Tibial nerve (tissue), 4 donors: Measurements from ENCODE around the gene SDK1. TPM values are rescaled to one million over a fixed set of nuclear protein-coding genes. Genes with fewer than 3 reads are reported as not detected.

Experiments
- DNase-seq, 2 donors: peaks; one replicate each; pipeline ENCODE4 v3.0.0-alpha.2; 2019; ENCODE audit warnings: low spot score in 2 of 2
- H3K27ac ChIP-seq, 4 donors: fragments of 200-600 bp; sonication (generic) in 3 of 4; one replicate each; pipeline ENCODE4 v1.5.1; 2017 to 2019; ENCODE audit warnings: mild to moderate bottlenecking in 1 of 4
- H3K27me3 ChIP-seq, 2 donors: fragments of 200-600 bp; sonication (generic) in 1 of 2; one replicate each; pipeline versions ENCODE4 v1.5.1 to v1.6.0; 2017 to 2019
- H3K36me3 ChIP-seq, 3 donors: fragments of 200-600 bp; sonication (generic); one replicate each; pipeline ENCODE4 v1.5.1; 2018 to 2019
- H3K4me1 ChIP-seq, 4 donors: fragments of 200-600 bp; sonication (generic) in 3 of 4; one replicate each; pipeline ENCODE4 v1.5.1; 2017 to 2019
- H3K4me3 ChIP-seq, 4 donors: fragments of 200-600 bp; sonication (generic) in 3 of 4; one replicate each; pipeline ENCODE4 v1.5.1; 2017 to 2019; ENCODE audit warnings: mild to moderate bottlenecking in 1 of 4, moderate library complexity in 1 of 4
- H3K9me3 ChIP-seq, 4 donors: fragments of 200-600 bp; sonication (generic) in 3 of 4; one replicate each; pipeline ENCODE4 v1.5.1; 2017 to 2019
- CTCF ChIP-seq, 5 experiments: fragments of 200-600 bp in 3 of 5; fragments of 450-650 bp in 2 of 5; sonication (generic) in 3 of 5; IDR thresholded peaks; one replicate each; pipeline ENCODE4 v1.5.1; 2016 to 2019; ENCODE audit warnings: antibody characterized with exemption in 5 of 5, mild to moderate bottlenecking in 3 of 5, moderate library complexity in 2 of 5
- EP300 ChIP-seq, 2 donors: sonication (generic); formaldehyde crosslinking; IDR thresholded peaks; one replicate each; pipeline ENCODE4 v1.6.1; 2017; ENCODE audit warnings: antibody characterized with exemption in 2 of 2, mild to moderate bottlenecking in 1 of 2
- POLR2A ChIP-seq, 2 donors: fragments of 450-650 bp; IDR thresholded peaks; one replicate each; pipeline ENCODE4 v1.6.1; 2017; ENCODE audit warnings: antibody characterized with exemption in 2 of 2, mild to moderate bottlenecking in 2 of 2, moderate library complexity in 2 of 2
- whole genome bisulfite sequencing, 2 donors: methylation state at CpG; one replicate each; pipeline ENCODE4 v1.1.5; 2018; 5-methylcytosine and 5-hydroxymethylcytosine counted together
- total RNA-seq, 4 donors: library from RNA; depleted of rRNA; stranded (reverse); fragments of >200 nt; gene quantifications; one replicate each; pipeline ENCODE4 v1.1.0, GENCODE V29; 2016

SDK1 gene
- total RNA-seq, 4 donors from 2014 or later: 8.2 to 16.2 (median 12.9) TPM

GRCh38 chr7:3463696-3464095 lies 162.6 kb downstream of the SDK1 start:
- H3K36me3 ChIP-seq: no peaks in the 10 kb centered on the region
- H3K4me1 ChIP-seq: no peaks in the 10 kb centered on the region
- H3K4me3 ChIP-seq: no peak overlapping the region
- no peaks in the 10 kb centered on the region for H3K27me3 ChIP-seq
- no peaks in the 10 kb centered on the region for H3K9me3 ChIP-seq
- no peak for DNase-seq
- H3K27ac ChIP-seq: no peak overlapping the region
- TF ChIP-seq CTCF (IDR thresholded peaks at IDR 0.05) (no peak), POLR2A (IDR thresholded peaks at IDR 0.05) (no peak), EP300 (IDR thresholded peaks at IDR 0.05) (no peak)
- WGBS, 2 donors: 17 to 24% methylated on average over 1 of the region's 1 CpG

DNA sequence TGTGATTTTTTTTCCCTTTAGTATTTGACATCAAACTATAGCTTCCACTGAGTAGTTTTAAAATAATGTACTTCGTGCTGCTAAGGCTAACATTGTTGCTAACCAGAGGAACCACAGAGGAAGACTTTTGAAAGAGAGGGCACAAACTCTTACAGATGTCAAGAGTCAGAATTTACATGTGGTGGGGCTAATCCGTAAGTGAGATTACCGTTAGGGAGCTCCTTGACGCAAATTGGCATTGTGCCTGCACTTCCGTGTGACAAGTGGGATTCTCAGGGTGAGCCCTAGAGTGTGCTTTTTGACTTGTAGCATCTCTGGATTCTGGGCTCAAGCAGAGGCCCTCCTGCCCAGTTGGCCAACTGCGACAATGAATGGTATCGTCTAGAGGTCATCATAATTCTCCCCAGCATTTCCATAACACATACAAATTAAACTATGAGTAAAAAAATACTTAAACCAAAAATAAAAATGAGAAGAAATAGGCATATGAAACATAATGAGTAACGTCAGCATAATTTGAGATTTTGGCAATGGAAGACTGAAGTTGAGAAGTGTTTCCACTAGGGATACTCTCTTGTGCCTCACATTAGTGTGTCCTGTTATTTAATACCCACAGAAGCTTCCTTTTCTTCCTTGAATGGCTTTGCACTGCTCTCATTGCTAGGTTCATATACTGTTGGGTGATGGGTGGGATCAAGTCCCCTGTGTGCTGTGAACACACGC lies 164.0 kb downstream of the SDK1 start:
- Histone ChIP-seq H3K9me3 (no peaks in the 10 kb centered on the region), H3K27ac (no peak overlapping the region), H3K4me1 (no peaks in the 10 kb centered on the region), H3K4me3 (no peak overlapping the region), H3K36me3 (no peaks in the 10 kb centered on the region), H3K27me3 (no peaks in the 10 kb centered on the region)
- WGBS, 2 donors: 78 to 90% methylated on average over 9 of the region's 9 CpGs
- DNase-seq: no peak
- TF ChIP-seq POLR2A (IDR thresholded peaks at IDR 0.05) (no peak), CTCF (IDR thresholded peaks at IDR 0.05) (no peak), EP300 (IDR thresholded peaks at IDR 0.05) (no peak)

GRCh38 chr7:3466261-3466660 lies 165.2 kb downstream of the SDK1 start:
- DNase-seq: no peak
- Histone ChIP-seq H3K27me3 (no peaks in the 10 kb centered on the region), H3K4me1 (no peaks in the 10 kb centered on the region), H3K4me3 (no peak overlapping the region), H3K36me3 (no peaks in the 10 kb centered on the region), H3K9me3 (no peaks in the 10 kb centered on the region), H3K27ac (no peak overlapping the region)
- TF ChIP-seq CTCF (IDR thresholded peaks at IDR 0.05) (no peak), POLR2A (IDR thresholded peaks at IDR 0.05) (no peak)
- WGBS, 2 donors: 85 to 98% methylated on average over 4 of the region's 4 CpGs

GRCh38 chr7:3469641-3470040 lies 168.6 kb downstream of the SDK1 start:
- H3K27ac ChIP-seq: no peak overlapping the region
- H3K27me3 ChIP-seq: no peaks in the 10 kb centered on the region
- DNase-seq: no peak
- H3K9me3 ChIP-seq: no peaks in the 10 kb centered on the region
- no peaks in the 10 kb centered on the region for H3K36me3 ChIP-seq
- TF ChIP-seq CTCF (IDR thresholded peaks at IDR 0.05) (no peak), POLR2A (IDR thresholded peaks at IDR 0.05) (no peak), EP300 (IDR thresholded peaks at IDR 0.05) (no peak)
- H3K4me1 ChIP-seq: no peaks in the 10 kb centered on the region
- 74 to 77% methylated on average over 3 of the region's 3 CpGs for WGBS, 2 donors
- no peak overlapping the region for H3K4me3 ChIP-seq

GRCh38 chr7:3480197-3480596 lies 179.1 kb downstream of the SDK1 start:
- H3K4me1 ChIP-seq: no peaks in the 10 kb centered on the region
- whole genome bisulfite sequencing, 2 donors: 95 to 96% methylated on average over 15 of the region's 15 CpGs
- no peak for DNase-seq
- no peak overlapping the region for H3K27ac ChIP-seq
- H3K36me3 ChIP-seq: no peaks in the 10 kb centered on the region
- no peak for TF ChIP-seq CTCF (IDR thresholded peaks at IDR 0.05)
- TF ChIP-seq EP300 (IDR thresholded peaks at IDR 0.05): no peak
- no peak for TF ChIP-seq POLR2A (IDR thresholded peaks at IDR 0.05)
- H3K4me3 ChIP-seq: no peak overlapping the region
- H3K9me3 ChIP-seq: no peaks in the 10 kb centered on the region
- H3K27me3 ChIP-seq: no peaks in the 10 kb centered on the region
